ENCODE measurements around the gene MMD2.
A peak's percentile ranks its signal among the peaks of the same experiment; 100 is the strongest.

MMD2 gene

DNA sequence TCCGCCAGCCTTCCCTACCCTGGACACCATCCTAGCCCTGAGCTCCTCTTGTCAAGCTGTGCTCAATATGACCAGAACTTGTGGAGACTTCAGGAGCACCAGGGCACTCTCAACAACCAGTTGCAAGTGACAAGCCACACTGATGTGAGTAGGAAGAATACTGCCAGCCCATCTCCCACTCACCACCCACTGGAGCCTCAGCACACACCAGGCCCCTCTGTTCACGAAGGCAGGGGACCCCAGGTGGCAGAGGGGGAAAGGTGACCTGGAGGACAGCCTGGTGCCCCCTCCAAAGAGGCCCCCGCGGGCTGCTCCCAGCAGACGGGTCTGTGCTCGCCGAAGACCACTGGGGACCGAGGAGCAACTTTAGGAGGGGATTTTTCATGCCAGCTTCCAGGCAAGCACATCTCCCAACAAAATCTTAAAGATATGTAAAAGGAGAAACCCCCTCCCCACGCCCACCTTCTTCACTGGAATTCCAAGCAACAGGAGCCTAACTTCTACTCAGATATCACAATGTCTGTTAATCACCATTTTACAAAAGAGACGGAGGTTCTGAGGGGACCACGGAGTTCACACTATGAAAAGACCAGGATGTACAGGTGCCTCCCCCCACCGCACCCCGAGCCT lies 1.0 kb downstream of the MMD2 start:
- no peak for DNase-seq

DNA sequence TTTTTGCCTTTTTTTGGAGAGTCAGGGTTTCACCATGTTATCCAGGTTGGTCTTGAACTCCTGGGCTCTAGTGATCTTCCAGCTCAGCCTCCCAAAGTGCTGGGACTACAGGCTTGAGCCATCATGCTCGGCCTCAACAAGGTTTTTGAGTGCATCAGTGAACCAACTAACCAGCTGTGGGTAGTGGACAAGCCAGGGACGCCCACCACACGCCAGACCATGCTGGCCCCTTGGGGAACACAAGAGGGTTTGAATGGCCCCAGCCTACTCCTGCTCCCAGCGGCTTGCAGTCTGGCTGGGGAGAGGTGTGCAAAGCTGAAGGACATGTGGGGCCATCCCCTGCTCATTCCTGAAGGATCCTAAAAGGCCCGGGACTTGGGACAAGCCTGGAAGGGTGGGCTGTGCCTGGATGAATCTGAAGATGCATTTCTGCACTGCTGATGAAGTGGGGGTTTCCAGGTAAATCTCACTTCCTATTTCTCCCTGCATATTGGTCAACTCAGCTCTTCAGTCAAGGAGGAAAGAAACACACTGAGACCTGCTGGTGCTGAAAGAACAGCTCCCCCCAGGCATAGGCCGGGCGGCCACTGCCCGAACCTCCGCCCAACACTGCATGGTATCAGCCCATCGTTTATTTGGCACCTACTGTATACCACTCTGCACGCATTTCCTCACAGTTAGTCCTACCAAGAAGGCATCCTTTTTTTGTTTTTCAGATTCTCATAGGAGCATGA lies 6.9 kb downstream of the MMD2 start:
- DNase-seq = no peak

DNA sequence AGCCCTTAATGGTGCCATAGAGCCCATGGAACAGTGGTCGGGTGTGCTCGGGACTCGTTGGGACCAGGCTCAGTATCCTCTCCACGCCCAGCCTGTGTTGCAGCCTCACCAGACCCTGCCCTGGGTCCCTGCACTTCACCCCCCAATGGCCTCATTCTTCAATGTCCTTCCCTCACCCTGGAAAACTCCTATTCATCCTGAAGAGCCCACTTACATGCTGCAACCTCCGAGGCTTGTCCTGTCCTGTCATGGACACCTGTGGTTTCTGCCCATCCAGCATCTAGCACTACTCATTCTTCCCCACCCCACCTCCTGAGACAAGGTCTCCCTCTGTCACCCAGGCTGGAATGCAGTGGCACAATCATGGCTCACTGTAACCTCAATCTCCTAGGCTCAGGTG lies 7.7 kb downstream of the MMD2 start:
- DNase-seq = no peak

DNA sequence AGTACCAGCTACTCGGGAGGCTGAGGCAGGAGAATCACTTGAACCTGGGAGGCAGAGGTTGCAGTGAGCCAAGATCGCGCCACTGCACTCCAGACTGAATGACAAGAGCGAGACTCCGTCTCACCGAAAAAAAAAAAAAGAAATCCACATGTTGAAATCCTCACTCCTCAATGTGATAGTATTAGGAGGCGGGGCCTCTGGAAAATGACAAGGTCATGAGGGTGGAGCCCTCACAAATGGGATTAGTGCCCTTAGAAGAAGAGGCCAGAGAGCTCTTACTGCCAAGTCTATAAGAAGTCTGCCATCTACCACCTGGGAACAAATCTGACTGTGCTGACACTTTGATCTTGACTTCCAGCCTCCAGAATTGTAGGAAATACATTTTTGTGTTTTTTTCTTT lies 10.6 kb downstream of the MMD2 start:
- DNase-seq = no peak

DNA sequence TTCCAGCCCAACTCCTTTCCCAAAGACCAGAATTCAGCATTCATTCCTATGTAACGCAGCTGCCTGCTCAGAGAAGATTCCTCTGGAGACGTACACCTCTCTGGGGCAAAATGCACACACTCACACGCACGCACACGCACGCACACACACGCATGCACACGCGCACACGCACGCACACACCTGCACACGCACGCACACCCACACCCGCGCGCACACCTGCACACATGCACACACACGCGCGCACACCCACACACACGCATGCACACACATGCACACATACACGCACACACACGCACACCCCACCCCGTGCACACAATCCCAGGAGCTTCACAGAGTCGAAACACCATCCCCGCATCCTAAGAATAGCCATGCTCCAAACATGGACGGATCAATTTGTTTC lies 13.0 kb downstream of the MMD2 start:
- DNase-seq = no peak

DNA sequence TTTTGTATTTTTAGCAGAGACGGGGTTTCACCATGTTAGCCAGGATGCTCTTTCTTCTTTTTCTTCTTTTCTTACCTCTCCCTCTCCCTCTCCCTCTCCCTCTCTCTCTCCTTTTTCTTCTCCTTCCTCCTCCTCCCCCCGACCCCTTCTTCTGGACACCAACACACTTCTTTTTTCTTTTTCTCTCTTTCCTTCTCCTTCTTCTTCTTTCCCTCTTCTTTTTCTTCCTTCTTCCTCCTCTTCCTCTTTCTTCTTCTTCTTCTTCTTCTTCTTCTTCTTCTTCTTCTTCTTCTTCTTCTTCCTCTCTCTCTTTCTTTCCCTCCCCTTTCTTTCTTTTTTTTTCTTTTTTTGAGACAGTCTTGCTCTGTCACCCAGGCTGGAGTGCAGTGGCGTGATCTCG lies 14.0 kb downstream of the MMD2 start:
- DNase-seq = no peak

DNA sequence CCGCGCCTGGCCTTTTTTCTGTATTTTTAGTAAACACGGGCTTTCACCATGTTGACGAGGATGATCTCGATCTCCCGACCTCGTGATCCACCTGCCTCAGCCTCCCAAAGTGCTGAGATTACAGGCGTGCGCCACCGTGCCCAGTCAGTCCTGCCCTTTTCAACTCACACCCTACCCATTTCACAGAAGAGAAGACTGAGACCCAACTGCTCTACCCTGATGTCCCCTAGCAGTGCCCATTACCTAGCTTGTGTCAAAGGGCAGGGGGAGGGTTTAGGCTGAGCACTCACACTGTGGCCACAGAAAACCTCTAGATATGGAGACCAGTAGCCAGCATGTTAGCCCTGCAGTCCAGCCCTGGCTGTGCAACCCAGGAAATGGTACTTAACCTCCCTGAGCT lies 15.7 kb downstream of the MMD2 start:
- no peak for DNase-seq

DNA sequence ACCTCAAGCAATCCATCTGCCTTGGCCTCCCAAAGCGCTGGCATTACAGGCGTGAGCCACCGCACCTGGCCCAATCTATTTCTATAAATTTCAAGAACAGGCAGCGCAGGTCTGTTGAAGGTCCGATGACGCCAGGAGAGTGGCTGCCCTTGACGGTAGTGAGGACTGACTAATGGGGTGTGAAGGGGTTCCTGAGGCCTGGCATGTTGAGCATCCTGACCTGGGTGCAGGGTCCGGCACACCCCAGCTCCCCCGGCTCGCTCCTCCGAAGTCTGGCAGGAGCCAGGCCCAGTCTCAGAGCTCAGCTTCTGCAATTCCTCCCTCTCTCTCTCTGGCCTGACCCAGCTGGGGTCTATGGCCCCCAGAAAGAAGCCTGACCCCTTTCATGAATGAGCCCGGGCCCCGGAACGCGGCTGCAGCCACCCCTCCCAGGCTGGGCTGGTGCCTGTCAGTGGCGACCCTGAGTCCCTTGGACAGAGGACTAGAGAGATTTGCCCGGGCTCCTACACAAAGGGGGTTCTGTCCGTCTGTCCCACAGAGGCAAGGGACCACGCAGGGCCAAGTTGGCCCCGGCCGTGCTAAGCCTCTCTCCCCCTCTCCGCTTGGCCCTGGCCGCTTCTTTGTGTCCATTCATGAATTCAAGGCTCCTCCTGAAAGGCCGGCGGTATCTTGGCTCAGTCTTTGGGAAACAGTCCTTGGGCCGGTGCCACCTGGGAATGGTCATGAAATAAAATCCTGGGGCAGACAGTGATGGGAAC lies 18.8 kb downstream of the MMD2 start:
- no peak for DNase-seq

DNA sequence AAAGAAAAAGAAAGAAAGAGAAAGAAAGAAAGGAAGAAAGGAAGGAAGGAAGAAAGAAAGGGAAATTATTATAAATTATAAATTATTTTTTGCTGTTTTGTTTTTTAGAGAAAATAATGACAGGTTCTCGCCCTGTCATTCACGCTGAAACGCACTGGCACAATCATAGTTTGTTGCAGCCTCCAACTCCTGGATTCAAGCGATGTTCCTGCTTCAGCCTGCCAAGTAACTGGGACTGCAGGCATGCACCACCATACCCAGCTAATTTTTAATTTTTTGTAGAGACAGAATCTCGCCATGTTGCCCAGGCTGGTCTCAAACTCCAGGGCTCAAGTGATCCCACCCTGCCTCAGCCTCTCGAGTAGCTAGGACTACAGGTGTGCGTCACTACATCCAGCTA lies 21.6 kb downstream of the MMD2 start:
- no peak for DNase-seq

DNA sequence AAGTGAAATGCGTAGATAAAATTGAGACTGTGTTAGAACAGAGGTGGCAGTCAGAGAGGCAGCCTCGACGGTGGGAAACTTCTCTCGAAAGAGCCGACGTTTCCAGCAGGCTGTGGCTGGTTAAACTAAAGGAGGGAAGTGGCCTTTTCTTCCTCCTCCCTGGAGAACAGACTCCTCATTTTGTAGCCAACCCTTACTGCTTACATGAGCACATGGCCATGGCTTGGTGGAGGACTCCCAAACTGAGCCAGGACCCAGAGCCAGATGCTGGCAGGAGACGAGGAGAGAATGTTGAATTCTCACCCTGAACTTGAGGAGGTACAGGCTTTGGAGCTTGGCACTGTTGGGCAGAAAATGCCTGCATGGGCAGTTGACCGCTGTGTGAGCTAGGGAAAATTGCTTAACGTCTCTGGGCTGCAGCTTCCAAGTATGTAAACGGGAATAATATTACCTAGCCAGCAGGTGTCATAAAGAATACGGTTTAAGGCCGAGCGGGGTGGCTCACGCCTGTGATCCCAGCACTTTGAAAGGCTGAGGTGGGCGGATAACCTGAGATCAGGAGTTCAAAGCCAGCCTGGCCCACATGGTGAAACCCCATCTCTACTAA lies 24.5 kb downstream of the MMD2 start:
- no peak for DNase-seq

DNA sequence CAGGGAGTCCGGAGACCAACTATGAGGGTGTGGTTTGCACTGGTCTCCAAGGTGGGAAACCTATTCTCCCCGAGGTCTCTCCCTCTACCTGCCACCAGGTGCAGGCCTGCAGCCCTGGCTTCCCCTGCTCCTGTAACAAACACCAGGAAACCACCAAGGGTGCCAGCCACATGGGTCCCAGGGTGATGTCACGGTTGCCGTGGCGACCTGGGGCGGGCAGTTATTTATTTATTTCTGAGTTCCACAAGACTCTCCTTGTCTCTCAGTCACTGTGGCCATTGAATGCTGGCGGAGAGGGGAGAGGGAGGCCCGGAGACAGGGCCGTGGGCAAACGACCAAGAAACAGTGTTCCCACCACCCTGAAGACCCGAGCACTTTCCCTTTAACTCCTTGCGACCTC lies 27.0 kb downstream of the MMD2 start:
- DNase-seq = peak; percentile 9

DNA sequence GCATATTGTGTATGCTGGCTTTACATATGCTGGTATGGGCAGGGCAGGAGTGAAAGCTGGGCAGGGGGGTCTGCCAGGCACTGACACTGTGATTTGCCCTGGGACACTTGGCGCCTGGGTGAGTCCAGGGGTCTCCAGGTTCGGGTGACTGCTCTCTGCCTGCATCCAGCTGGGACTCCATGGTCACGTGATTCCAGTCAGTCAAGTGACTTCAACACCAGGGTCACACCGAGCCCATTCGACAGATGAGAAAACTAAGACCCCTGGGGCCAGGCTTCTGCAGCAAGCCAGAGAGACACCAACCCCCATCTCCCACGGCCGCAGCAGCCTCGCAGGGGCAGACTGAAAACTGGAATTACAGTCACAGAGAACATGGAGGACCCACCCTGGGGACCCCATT lies 30.0 kb downstream of the MMD2 start:
- no peak for DNase-seq

DNA sequence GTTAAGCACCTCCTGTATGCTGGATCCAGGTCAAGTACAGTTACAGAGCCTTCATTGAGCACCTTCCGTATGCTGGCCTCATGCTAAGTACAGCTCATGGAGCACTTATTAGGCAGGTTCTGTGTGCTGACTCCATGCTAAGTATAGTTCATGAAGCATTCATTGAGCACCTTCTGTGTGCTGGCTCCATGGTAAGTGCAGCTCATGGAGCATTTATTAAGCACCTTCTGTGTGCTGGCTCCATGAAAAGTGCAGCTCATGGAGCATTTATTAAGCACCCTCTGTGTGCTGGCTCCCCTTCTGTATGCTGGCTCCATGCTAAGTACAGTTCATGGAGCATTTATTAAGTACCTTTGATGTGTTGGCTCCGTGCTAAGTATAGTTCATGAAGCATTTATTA lies 30.5 kb downstream of the MMD2 start:
- no peak for DNase-seq

DNA sequence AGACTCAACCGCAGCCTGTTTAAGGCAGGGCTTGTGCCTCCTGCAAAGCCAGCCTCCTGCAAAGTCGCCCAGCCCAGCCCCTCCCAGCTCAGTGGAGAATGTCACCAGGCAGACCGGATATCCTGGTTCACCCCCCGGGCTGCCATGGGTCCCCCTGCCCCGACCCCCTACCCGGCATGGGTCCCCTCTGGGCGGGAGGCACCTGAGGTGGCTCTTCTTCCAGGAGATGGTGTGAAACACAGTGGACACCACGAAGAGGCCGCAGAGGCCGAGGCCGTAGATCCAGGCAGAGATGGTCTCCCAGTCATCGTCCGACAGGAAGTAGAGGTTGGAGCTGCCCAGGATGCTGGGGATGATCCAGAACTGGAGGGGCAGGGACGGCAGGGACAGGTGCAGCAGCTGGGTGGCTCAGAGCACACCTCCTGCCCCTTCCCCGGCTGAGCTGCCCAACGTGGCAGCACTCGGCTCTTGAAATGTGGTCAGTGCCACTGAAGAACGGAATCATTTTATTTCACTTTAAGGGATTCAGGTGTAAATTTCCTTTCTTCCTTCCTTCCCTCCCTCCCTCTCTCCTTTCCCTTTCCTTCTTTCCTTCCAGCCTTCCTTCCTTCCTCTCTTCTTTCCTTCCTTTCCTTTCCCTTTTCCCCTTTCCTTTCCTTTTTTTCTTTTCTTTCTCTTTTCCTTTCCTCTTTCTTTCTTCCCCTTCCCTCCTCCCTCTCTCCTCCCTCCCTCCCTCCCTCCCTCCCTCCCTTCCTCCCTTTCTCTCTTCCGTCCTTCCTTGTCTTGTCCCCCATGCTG lies 38.8 kb downstream of the MMD2 start:
- DNase-seq = no peak

DNA sequence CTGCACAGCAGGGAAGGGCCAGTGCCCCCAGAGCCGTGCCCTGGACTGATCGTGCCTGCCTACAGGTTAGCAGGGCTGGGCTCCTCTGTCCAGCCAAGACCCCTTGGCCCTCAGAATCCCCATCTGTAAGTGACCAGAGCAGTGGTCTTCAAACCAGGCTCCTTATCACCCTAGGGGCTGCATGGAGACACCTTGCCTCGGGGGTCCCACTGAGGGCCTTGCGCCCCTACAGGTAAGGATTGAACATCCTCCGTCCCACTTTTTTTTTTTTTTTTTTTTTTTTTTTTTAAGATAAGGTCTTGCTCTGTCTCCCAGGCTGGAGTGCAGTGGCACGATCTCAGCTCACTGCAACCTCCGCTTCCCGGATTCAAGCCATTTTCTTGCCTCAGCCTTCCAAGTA lies 42.9 kb downstream of the MMD2 start:
- no peak for DNase-seq

DNA sequence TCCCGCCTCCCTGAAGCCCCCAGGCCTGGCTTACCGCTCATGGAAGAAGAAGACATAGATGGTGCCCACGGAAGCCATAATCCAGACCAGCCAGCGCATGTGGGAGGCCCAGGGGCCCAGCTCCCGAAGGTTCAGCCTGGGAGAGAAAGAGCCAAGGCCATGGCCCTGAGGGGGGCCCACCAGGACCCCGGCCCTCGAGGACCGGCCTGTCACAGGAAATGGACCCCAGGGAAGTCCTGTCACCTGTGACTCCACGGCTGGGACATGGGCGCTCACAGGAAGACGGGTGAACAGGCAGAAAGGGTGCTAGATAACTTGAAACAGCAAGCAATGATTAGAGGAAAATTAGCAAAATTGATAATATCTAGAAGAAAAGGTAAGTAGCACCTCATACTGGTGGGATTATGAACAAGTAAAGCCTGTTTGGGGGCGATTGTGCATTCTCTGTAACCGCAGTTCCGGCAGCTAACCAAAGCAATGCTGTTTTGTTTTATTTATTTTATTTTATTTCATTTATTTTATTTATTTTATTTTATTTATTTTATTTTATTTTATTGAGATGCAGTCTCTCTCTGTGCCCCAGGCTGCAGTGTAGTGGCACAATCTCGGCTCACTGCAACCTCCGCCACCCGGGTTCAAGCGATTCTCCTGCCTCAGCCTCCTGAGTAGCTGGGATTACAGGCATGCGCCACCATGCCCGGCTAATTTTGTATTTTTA lies 47.7 kb downstream of the MMD2 start:
- no peak for DNase-seq

DNA sequence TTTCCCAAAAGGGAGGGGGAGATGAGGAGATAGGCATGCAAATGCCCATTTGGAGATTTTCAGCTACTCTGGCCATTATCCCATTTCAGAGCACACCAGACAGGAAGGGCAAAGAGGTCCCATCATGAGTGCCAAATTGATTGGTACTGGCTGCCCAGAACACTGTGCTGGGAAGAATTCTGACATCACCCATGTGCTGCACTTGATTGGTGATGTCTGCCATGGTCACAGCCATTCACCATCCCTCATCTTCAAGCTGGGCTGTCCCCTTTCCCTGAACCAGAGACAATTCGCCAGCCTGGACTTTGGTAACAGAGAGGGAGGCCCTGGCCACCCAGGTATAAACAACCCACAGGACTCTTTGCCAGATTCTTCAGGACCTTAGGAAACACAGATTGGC lies 52.3 kb downstream of the MMD2 start:
- DNase-seq = no peak

DNA sequence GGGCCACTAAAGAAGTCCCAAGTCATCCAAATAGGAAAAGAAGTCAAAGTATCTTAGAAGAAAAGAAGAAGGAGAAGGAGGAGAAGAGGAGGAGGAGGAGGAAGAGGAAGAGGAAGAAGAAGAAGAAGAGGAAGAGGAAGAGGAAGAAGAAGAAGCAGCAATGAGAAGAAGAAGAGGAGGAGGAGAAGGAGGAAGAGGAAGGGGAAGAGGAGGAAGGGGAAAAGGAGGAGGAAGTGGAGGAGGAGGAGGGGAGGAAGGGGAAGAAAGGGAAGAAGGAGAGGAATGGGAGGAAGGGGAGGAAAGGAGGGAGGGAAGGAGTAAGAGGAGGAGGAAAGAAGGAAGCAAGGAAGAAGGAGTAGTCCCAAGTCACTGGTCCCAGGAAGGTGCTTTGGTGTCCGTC lies 53.8 kb downstream of the MMD2 start:
- no peak for DNase-seq

DNA sequence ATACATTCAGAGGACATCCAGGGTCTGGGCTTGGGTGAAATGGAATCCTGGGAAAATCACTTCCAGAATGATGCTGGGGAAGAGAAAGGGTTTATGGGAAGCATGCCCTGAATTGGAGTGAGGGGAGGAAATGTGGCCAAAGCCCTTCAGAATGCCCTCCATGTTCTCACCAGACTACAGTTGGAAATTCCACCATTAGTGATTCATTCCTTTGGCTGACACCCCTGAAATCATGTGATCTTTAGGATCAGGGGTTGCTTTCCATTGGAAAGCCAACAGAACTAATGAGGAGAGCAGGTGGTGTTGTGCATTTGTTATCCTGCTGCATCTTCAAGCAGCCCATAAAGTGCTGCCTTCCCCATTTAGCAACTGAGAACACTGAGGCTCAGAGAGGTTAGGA lies 54.6 kb downstream of the MMD2 start:
- no peak for DNase-seq

DNA sequence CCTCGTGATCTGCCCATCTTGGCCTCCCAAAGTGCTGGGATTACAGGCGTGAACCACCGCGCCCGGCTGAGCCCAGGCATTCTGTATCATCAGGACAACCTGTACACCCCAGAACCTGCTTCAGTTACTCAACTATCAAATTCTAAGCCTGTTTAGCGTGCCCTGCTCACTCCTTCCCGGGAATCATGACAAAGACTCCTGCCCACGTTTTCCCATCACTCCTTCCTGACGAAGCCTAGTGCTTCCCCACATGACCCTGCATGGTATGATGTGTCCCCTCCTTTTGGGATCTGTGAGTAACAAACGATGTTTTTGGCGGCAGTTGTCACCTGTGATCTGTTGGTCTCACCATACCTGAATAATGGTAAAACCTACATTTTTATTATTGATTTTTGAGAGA lies 63.2 kb downstream of the MMD2 start:
- no peak for DNase-seq

DNA sequence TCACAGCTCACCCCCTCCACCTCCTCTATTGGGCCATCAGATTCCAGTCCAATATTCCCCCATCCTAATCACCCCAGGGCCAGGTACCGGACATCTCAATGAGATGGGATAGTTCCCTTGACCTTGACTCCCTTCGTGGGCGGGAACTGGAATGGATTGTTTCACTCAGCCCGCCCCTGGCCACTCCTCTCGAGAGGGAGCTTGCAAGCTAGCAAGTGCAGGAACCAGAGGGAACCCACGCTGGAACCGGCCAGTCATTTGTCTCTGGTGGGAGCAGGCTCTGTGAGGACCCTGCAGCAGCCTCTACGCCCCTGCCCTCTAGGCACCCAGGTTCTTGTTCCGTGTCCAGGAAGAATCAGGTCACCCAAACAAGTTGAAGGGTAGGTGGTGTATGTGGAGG lies 64.5 kb downstream of the MMD2 start:
- no peak for DNase-seq

DNA sequence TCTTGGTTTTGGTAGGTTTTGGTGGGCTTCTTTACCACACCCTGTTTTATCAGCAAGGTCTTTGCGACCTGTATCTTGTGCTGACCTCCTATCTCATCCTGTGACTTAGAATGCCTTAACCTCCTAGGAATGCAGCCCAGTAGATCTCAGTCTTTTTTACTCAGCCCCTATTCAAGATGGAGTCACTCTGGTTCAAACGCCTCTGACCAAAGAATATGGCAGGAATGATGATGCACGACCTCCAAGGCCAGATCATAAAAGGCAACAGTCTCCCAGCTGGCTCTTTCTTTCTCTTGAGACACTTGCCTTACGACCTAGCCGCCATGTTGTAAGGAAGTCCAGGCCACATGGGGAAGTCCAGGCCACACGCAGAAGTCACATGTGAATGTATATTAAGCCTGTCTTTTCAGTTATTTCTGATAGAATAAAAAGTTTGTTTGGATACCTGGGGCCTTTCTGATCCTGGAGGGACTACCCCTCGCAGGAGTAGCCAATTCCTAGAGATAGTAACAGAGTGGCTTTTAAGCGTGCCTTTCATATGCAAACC lies 65.0 kb downstream of the MMD2 start:
- no peak for DNase-seq

Measured in NCI-H1092 (cell line).